HFF-Myc (cell line): ENCODE results near the gene SPATS1.
"Not testable (repeated sequence)": the region's sequence is repeated elsewhere in the genome, so short reads cannot be mapped to it uniquely, and the experiment has no call there.

Experiments used
- DNase-seq: peaks from one replicate; pipeline ENCODE4 v3.0.0-alpha.2; 2011; ENCODE audit warnings: low read depth; ENCODE audit errors: extremely low read depth
- H3K4me3 ChIP-seq: replicated peaks from 2 replicates; pipeline ENCODE4 v1.5.1; 2011; ENCODE audit warnings: low read depth, mild to moderate bottlenecking, control low read depth, low read length
- CTCF ChIP-seq: IDR thresholded peaks from 2 replicates; pipeline ENCODE4 v1.5.1; 2012; ENCODE audit warnings: mild to moderate bottlenecking, low read depth, low read length, control low read depth; ENCODE audit errors: missing control alignments

SPATS1 gene

GRCh38 chr6:44341095-44341890 is 1.2 kb upstream of the SPATS1 start:
- TF ChIP-seq CTCF, result no peak
- no peak overlapping the region for H3K4me3 ChIP-seq
- DNase-seq, result no peak

- no peak for TF ChIP-seq CTCF
- H3K4me3 ChIP-seq, result no peak overlapping the region
- DNase-seq, result no peak
Measured at GRCh38 chr6:44342052-44342451, 398 bp upstream of the SPATS1 start.

- DNase-seq, H3K4me3 ChIP-seq: not testable (repeated sequence)
Measured at GRCh38 chr6:44346818-44347217, 4.4 kb downstream of the SPATS1 start.

- no peak overlapping the region for H3K4me3 ChIP-seq
- no peak for TF ChIP-seq CTCF
- no peak for DNase-seq
Measured at GRCh38 chr6:44349904-44350649, 7.6 kb downstream of the SPATS1 start.

GRCh38 chr6:44350650-44350994 is 8.2 kb downstream of the SPATS1 start:
- not testable (repeated sequence) for H3K4me3 ChIP-seq

GRCh38 chr6:44352259-44352658 is 9.8 kb downstream of the SPATS1 start:
- no peak for DNase-seq
- no peak overlapping the region for H3K4me3 ChIP-seq
- no peak for TF ChIP-seq CTCF

More at GRCh38 chr6:44350650-44350994, 8.2 kb downstream of the SPATS1 start:
- not testable (repeated sequence) for DNase-seq

- no peak overlapping the region for H3K4me3 ChIP-seq
- no peak for DNase-seq
- TF ChIP-seq CTCF, result no peak
Measured at GRCh38 chr6:44353336-44353735, 10.9 kb downstream of the SPATS1 start.
